Stimulated activated naive CD8-positive, alpha-beta T cell treated with anti-CD3 and anti-CD28 coated beads, Interleukin-15, amount 100 ng/mL, for 72 hours (primary cell): ENCODE data around the gene PSMD13.

ENCODE experiments used
- ATAC-seq: fragments of 150-1000 bp; cut with Tn5 transposase; 2 replicates; pipeline ENCODE4 v1.10.0; 2021; ENCODE audit warnings: mild to moderate bottlenecking, moderate library complexity
- DNase-seq, 2 donors: peaks; one replicate each; pipeline ENCODE4 v3.0.0; 2021 to 2022
- H3K27ac Mint-ChIP-seq, 2 donors: one replicate each; pipeline ENCODE4 v1.8.0; 2022; ENCODE audit warnings: mild to moderate bottlenecking in 2 of 2, mixed read lengths in 2 of 2, moderate library complexity in 2 of 2
- H3K27me3 Mint-ChIP-seq: one replicate; pipeline ENCODE4 v1.8.0; 2022; ENCODE audit warnings: mixed read lengths
- H3K4me1 Mint-ChIP-seq: one replicate; pipeline ENCODE4 v1.8.0; 2022; ENCODE audit warnings: mild to moderate bottlenecking, mixed read lengths
- H3K4me3 Mint-ChIP-seq, 2 donors: one replicate each; pipeline ENCODE4 v1.8.0; 2022; ENCODE audit warnings: mild to moderate bottlenecking in 2 of 2, mixed read lengths in 2 of 2, moderate library complexity in 1 of 2
- H3K9me3 Mint-ChIP-seq, 2 donors: one replicate each; pipeline ENCODE4 v1.8.0; 2022; ENCODE audit warnings: mixed read lengths in 2 of 2

PSMD13 gene

DNA sequence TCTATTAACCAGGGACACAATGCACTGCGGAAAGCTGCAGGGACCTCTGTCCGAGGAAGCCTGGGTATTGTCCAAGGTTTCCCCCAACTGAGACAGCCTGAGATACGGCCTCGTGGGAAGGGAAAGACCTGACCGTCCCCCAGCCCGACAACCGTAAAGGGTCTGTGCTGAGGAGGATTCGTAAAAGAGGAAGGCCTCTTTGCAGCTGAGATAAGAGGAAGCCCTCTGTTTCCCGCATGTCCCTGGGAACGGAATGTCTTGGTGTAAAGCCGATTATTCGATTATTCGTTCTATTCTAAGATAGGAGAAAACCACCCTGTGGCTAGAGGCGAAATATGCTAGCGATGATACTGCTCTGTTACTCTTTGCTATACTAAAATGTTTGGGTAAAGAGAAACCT, 34.8 kb upstream of the PSMD13 start:
- DNase-seq (no peak), ATAC-seq (no peak)
- peak overlapping the region; percentile 46 to 47 for H3K4me3 Mint-ChIP-seq
- no peaks in the 10 kb centered on the region for H3K27me3 Mint-ChIP-seq
- H3K9me3 Mint-ChIP-seq = no peaks in the 10 kb centered on the region
- peak overlapping the region; percentile 0 to 68 for H3K27ac Mint-ChIP-seq
- H3K4me1 Mint-ChIP-seq = peaks cover 52% of the 10 kb centered on the region

DNA sequence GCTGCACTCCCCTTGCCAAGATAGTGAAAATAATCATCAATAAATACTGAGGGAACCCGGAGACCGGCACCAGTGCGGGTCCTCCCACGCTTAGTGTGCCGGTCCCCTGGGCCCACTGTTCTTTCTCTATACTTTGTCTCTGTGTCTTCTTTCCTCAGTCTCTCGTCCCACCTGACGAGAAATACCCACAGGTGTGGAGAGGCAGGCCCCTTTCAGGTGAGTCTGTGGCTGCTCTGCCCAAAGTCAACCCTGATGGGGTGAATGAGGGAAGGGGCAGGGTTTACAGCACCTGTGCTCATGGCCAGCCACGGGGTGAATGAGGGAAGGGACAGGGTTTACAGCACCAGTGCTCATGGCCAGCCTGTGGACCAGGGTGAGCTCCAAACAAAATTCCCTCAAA, 34.3 kb upstream of the PSMD13 start:
- ATAC-seq (no peak), DNase-seq (no peak)
- Mint-ChIP-seq H3K27ac (peak overlapping the region in 1 of 2 donors; percentile 0), H3K4me1 (peaks cover 52% of the 10 kb centered on the region), H3K4me3 (peak overlapping the region; percentile 46 to 47), H3K27me3 (no peaks in the 10 kb centered on the region), H3K9me3 (no peaks in the 10 kb centered on the region)

DNA sequence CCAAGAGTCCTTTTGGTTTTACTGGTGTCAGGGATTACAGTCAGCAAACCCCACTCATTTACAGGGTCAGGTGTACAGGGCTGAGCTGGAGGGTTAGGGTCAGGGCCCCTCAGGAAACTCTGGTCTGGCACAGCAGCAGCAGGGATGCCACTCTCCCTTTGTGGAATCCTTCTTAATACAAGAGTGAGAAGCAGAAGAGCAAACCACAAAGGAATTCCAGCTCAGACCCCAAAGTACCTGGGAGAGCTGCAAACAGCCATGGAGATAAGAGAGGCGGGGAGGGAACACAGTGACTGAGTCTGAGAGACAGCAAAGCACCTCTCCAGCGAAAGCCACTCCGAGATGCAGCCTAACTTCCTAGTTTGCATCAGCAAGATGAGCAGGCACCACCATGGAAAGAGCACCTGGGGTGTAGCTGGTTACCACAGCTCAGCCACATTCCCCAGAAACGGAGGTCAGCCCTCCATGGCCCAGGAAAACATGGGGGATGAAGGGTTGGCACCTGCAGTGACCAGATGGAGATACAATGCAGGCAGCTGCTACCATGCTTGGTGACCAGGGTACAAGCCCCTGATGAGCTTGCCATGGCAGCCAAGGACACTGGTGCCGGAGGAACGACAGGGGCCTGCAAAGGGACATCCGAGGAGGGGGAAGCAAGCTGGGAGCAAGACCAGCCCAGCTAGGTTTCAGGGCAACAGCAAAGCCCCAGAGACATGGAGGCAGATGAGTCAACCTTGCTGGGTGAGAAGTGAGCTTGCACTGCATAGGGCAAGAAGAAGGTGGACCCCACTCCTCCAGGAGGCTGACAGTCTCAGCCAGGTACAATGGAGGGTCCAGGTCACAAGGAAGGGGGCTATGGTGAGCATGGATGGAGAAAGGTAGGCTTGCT, 33.5 kb upstream of the PSMD13 start:
- DNase-seq (no peak), ATAC-seq (no peak)
- H3K4me3 Mint-ChIP-seq = peak overlapping the region in 1 of 2 donors; percentile 46
- H3K4me1 Mint-ChIP-seq = peaks cover 52% of the 10 kb centered on the region
- H3K27ac Mint-ChIP-seq = peak overlapping the region; percentile 72 to 91
- H3K27me3 Mint-ChIP-seq = no peaks in the 10 kb centered on the region
- no peaks in the 10 kb centered on the region for H3K9me3 Mint-ChIP-seq

- no peaks in the 10 kb centered on the region for H3K27me3 Mint-ChIP-seq
- ATAC-seq (no peak), DNase-seq (no peak)
- H3K4me3 Mint-ChIP-seq = peak overlapping the region in 1 of 2 donors; percentile 41
- H3K4me1 Mint-ChIP-seq = peaks cover 57% of the 10 kb centered on the region
- no peaks in the 10 kb centered on the region for H3K9me3 Mint-ChIP-seq
- H3K27ac Mint-ChIP-seq = no peak overlapping the region
Observed at GRCh38 chr11:203945-204586, 32.7 kb upstream of the PSMD13 start.

DNA sequence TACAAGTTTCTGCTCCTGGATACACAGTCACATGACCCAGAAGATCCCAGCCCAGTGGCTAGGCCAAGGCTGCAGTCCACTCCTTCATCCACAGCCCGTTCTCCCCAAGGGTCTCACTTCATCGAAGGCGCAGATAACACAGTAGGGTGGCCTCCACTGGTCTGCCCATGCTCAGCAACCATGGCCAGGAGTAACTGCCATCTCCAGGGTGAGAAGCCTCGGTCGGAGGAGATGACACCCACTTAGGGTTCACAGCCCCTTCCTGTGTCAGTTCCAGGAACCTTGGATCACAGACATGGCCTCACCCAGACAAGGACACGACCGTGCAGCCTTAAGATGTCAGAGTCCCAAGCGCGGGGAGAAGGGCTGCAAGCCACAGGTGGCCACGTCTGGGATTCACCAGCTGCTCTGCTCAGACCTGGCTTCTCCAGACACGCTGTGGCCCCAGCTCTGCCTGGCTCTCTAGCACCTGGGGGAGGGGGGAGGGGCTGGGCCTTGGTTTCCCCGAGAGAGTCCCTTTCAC, 32.1 kb upstream of the PSMD13 start:
- Mint-ChIP-seq H3K4me3 (peak overlapping the region in 1 of 2 donors; percentile 21), H3K27ac (peak overlapping the region in 1 of 2 donors; percentile 12), H3K27me3 (no peaks in the 10 kb centered on the region), H3K4me1 (peaks cover 62% of the 10 kb centered on the region), H3K9me3 (no peaks in the 10 kb centered on the region)
- ATAC-seq (no peak), DNase-seq (no peak)

DNA sequence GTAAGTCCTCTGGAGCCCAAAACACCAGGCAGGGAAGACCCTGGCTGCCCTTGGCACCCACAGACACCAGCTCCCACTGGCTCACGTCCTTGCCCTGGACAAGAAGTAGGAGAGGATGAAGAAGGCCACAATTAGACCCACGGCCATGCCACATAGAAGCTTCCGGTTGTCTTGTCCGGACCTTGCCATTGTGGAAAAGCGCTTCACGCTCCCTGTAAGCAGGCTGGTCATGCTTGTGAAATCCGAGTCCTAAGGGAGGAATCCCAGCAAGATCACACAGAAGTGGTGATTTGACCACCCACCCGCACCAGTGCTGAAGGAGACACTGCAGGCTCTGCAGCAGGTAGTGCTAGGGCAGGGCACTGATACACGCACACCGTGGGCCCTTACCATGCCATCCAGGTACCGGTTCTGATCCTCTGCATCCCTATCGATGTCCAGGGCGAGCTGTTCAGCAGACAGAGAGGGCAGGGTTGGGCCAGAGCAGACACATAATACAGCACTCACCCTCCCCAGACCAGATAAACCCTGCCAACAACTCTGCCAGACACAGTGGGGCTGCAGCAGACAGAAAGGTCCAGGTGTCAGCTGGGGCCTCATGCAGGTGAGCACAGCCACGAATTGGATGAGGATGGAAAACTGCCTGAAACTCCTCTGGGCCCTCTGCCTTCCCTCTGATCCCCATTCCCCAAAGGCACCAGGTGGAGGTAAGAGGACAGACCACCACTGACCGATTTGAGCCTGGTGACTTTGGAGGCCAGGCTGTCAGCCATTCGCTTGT, 31.4 kb upstream of the PSMD13 start:
- peak overlapping the region; percentile 91 to 94 for H3K4me3 Mint-ChIP-seq
- DNase-seq = no peak
- H3K9me3 Mint-ChIP-seq = no peaks in the 10 kb centered on the region
- no peak overlapping the region for H3K27ac Mint-ChIP-seq
- H3K4me1 Mint-ChIP-seq = peaks cover 70% of the 10 kb centered on the region
- no peak for ATAC-seq
- H3K27me3 Mint-ChIP-seq = no peaks in the 10 kb centered on the region

- Mint-ChIP-seq H3K4me3 (peak overlapping the region; percentile 91 to 94), H3K4me1 (peaks cover 76% of the 10 kb centered on the region), H3K9me3 (no peaks in the 10 kb centered on the region), H3K27ac (peak overlapping the region in 1 of 2 donors; percentile 97), H3K27me3 (no peaks in the 10 kb centered on the region)
- DNase-seq (no peak), ATAC-seq (no peak)
Observed at GRCh38 chr11:206002-206384, 30.8 kb upstream of the PSMD13 start.

DNA sequence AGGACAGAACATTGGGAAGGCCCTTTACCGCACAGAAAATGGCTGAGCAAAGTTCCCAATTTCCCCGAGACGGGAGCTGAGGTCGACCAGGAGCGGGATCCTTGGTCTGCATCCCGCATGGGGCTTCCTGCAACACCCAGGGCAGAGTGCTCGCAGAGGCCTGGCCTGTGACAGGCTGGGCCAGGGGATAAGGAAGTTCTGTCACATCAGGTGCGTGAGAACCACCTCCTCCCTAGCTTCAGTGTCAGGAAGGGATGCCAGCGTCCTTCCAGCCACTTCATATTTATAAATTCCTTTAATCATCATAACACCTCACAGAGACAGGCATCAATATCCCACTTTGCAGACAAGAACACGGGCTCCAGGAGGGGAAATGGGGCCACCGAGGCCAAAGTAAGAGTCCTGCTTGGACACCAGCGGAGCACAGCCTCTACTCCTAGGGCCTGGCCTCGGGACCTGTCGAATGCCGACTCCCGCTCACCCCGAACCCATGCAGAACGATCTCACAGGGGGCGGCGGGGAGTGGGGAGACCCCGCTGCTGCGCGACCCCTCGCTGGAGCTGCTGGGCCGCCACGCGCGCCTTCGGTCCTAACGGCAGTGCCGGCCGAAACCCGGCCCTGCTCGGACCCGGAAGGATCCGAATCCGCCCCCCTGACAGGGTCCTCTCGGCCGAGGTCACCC, 30.1 kb upstream of the PSMD13 start:
- DNase-seq (peak in 1 of 2 donors; percentile 32), ATAC-seq (no peak)
- no peaks in the 10 kb centered on the region for H3K9me3 Mint-ChIP-seq

DNA sequence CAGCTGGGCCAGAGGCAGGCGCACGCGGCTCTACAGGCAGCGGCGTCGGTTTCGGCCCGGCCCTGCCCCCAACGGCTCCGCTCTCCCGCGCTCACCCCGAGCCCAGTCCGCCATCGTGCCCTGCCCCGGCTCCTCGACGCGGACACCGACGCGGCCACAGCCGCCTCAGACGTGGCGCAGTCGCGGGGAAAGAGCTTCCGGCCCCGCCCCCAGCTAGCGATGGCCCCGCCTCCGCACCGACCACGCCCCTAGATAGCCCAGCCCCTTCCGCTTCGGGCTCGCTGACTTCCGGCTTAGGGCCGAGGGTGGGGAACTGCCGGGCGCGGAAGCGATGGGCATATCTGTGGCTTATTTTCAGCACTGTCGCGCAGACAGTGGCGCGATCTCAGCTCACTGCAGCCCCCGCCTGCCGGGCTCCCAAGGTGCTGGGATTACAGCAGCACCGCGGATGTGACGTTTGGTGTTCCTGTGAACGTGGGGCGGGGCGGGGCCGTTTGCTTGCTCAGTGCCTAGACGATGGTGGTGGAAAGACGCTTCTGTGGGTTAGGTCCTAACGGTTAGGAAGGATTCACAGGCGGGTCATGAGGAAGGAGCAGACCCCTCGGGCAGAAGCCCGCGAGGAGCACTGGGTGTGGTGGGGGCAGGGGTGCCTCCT, 29.4 kb upstream of the PSMD13 start, which contains the start of the genes BET1L and RIC8A:
Gene BET1L, minus strand, starts transcription at position 192 of the 655 bp plus-strand sequence. Its CDS starts 78 bp downstream, at position 114.
Gene RIC8A, plus strand, starts transcription at position 501 of the 655 bp plus-strand sequence. CDS start 1,147 bp downstream, outside the sequence.
- ATAC-seq (peak; percentile 88), DNase-seq (peak; percentile 98 to 99)
- Mint-ChIP-seq H3K4me3 (peak within 1 kb of the TSS; percentile 91 to 94), H3K27ac (peak within 1 kb of the TSS; percentile 97 to 98), H3K9me3 (no peaks in the 10 kb centered on the region), H3K27me3 (no peaks in the 10 kb centered on the region), H3K4me1 (peaks cover 72% of the 10 kb centered on the region)

More for the DNA sequence above, 30.1 kb upstream of the PSMD13 start:
- Mint-ChIP-seq H3K27me3 (no peaks in the 10 kb centered on the region), H3K4me1 (peaks cover 78% of the 10 kb centered on the region), H3K4me3 (peak overlapping the region; percentile 91 to 94), H3K27ac (peak overlapping the region; percentile 97 to 98)

GRCh38 chr11:207863-208180, 29.0 kb upstream of the PSMD13 start:
- Mint-ChIP-seq H3K4me1 (peaks cover 69% of the 10 kb centered on the region), H3K4me3 (peak overlapping the region; percentile 91 to 94), H3K27ac (peak overlapping the region; percentile 94 to 97), H3K9me3 (no peaks in the 10 kb centered on the region), H3K27me3 (no peaks in the 10 kb centered on the region)
- ATAC-seq (peak; percentile 36), DNase-seq (no peak)

- no peaks in the 10 kb centered on the region for H3K27me3 Mint-ChIP-seq
- peaks cover 69% of the 10 kb centered on the region for H3K4me1 Mint-ChIP-seq
- peak overlapping the region; percentile 94 to 97 for H3K27ac Mint-ChIP-seq
- peak overlapping the region; percentile 91 to 94 for H3K4me3 Mint-ChIP-seq
- no peaks in the 10 kb centered on the region for H3K9me3 Mint-ChIP-seq
- ATAC-seq (peak; percentile 76), DNase-seq (peak; percentile 84 to 85)
Observed at GRCh38 chr11:208181-208916, 28.4 kb upstream of the PSMD13 start.

- no peak for DNase-seq
- Mint-ChIP-seq H3K27me3 (no peaks in the 10 kb centered on the region), H3K9me3 (no peaks in the 10 kb centered on the region), H3K27ac (peak overlapping the region; percentile 94 to 95), H3K4me1 (peaks cover 65% of the 10 kb centered on the region), H3K4me3 (peak overlapping the region; percentile 91 to 94)
- peak; percentile 10 for ATAC-seq
Observed at GRCh38 chr11:208917-209260, 27.9 kb upstream of the PSMD13 start.

DNA sequence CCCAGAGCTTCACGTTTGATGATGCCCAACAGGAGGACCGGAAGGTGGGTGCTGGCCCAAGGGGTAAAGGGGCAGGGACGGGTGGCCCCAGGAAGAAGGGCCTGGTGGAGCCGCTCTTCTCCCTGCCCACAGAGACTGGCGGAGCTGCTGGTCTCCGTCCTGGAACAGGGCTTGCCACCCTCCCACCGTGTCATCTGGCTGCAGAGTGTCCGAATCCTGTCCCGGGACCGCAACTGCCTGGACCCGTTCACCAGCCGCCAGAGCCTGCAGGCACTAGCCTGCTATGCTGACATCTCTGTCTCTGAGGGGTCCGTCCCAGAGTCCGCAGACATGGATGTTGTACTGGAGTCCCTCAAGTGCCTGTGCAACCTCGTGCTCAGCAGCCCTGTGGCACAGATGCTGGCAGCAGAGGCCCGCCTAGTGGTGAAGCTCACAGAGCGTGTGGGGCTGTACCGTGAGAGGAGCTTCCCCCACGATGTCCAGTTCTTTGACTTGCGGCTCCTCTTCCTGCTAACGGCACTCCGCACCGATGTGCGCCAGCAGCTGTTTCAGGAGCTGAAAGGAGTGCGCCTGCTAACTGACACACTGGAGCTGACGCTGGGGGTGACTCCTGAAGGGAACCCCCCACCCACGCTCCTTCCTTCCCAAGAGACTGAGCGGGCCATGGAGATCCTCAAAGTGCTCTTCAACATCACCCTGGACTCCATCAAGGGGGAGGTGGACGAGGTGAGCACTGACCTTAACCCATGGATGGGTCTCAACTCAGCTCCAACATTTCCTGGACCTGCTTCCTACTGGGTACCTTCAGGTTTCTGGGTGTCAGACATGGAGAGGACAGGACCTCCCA, 27.3 kb upstream of the PSMD13 start:
- peak overlapping the region; percentile 94 to 95 for H3K27ac Mint-ChIP-seq
- no peaks in the 10 kb centered on the region for H3K9me3 Mint-ChIP-seq
- ATAC-seq = no peak
- no peak for DNase-seq
- peaks cover 59% of the 10 kb centered on the region for H3K4me1 Mint-ChIP-seq
- peak overlapping the region; percentile 91 to 94 for H3K4me3 Mint-ChIP-seq
- H3K27me3 Mint-ChIP-seq = no peaks in the 10 kb centered on the region
